LoVo (cell line): ENCODE data around the gene DDX59.
"Not testable (repeated sequence)": the region's sequence is repeated elsewhere in the genome, so short reads cannot be mapped to it uniquely, and the experiment has no call there.

Experiments
- DNase-seq: peaks from one replicate; pipeline ENCODE4 v3.0.0-alpha.2; 2016; ENCODE audit warnings: low spot score

DDX59 gene

DNA sequence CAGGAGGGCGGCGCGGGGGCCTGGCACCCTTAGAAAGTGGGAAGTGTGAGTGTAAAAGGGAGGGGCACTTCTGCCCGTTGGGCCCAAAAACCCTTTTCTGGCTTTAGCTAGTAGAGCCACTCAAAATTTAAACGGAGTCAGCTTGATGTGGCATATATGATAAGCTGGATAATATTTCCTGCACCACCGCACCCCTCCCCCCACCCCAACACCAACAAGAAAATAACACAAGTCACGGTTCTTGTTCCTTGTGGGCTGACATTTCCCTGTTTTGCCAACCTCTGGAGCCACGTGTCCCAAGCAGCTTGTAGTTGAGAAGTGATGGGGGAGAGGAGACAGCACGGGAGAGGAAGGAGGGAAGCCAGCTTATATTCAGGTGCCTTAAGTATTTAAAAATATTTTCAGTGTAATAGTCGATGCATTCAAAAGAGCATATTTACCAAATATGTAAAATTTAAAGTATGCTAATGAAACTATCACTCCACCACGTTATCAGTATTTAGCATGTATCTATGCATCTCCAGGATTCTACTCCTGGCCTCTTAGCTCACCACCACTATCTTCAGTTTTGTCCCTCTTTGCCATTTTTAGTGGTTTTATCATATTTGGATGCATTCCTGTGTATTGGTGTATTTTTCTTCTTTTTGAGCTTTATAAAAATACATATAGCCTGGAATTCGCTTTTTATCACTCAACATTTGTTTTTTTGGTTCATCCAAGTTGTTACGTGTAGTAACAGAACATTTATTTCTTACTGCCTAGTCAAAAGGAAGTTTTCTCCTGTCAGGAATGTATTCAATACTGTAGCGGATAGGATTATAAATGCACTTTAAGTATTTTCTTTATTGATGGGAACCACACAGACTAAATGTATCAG, 773 bp upstream of the DDX59 start:
- DNase-seq, result peak; percentile 55

DNA sequence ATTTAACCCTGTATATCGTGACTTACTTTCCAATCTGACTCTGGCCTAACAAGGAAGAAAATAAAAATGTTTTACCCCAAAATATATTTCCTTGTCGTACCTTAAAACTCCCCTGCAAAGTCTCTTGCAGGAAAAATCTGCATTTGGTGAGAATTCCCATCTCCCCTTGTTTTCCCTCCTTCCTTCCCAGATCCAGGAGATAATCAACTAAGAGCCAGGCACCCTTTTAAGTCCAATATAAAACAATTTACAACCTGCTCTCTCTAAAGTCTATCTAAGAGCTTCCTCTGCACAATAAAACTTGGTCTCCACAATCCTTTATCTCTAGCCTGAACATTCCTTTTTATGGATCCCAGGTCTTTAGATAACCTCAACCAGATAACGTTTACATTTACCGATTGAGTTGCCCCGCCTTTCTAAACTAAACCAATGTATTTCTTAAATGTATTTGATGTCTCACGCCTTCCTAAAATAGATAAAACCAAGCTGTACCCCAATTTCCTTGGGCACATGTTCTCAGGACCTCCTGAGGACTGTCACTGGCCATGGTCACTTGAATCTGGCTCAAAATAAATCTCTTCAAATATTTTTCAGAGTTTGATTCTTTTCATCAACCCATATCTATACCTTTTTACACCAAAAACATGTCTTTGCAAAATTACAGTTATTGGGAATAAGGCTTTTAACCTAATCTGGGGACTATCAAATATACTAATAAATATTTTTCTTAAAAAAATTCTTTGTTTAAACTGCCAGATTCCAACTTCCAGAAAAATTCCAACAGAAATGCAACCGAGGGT, 993 bp downstream of the DDX59 start:
- peak; percentile 4 for DNase-seq

DNA sequence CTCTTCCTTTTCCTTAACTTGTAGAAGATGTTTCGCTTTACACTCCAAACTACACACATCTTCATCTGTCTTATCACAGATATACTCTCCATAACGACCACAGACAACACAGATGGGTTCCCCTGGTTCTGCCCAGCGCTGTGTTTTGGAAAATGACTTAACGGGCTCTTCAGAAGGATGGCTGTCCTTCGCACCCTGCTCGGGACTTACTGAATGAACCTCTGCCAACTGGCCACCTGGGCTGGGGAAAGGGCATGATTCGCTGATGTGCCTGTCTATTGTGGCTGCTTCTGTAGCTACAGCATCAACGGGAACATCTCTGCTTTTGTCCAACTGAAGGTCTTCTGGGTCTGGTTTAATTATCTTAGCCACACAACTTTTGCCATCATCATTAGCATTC, 3.4 kb downstream of the DDX59 start:
- DNase-seq, result no peak

DNA sequence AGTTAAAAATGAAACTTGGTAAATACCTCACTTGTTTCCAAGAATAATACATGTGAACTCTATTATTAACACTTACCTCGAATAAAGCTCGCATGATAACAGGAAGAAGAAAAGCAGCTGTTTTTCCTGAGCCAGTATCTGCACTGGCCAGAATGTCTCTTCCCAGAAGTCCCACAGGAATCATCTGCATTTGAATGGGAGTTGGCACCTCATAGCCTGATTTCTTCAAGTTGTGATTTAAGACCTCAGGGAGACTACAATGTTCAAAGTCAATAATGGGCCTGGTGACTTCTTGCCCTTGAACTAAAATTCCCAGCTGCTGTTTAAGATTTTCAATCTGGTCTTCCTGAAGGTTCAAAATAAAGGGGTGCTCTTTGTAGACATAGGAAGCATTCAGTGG, 3.8 kb downstream of the DDX59 start:
- no peak for DNase-seq

DNA sequence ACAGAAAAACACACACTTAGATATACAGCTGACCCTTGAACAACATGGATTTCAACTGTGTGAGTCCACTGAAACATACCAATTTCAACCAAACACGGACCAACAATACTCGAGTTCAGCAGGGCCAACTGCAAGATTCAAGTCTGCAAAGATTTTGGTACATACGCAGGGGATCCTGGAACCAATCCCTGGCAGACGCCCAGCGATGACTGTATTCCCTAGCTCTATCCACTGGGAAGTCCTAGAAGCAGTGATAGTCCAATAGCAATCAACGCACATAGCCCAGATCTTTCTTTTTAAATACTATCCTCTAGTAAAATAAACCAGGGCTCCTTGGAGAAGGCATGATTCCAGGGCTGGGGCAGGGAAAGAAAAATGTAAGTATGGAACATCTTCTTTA, 9.0 kb downstream of the DDX59 start:
- no peak for DNase-seq

DNA sequence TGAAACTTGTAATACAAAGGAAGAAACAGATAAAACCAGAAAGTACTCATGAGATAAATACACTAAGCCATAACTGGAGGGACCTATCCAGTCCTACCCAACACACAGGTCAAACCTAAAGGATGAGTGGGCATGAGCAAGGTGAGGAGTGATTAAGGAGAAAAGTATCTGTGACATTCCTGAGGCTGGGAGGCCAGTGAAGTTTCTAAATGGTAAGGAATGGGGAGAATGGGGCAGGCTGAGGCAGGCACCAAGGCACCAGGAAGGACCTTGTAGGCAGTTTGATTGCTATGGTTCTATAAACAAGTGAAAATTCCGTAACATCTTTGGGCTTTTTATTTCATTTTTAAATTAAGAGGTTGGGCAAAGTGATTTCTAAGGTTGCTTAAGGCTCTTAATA, 10.4 kb downstream of the DDX59 start:
- peak; percentile 46 for DNase-seq

DNA sequence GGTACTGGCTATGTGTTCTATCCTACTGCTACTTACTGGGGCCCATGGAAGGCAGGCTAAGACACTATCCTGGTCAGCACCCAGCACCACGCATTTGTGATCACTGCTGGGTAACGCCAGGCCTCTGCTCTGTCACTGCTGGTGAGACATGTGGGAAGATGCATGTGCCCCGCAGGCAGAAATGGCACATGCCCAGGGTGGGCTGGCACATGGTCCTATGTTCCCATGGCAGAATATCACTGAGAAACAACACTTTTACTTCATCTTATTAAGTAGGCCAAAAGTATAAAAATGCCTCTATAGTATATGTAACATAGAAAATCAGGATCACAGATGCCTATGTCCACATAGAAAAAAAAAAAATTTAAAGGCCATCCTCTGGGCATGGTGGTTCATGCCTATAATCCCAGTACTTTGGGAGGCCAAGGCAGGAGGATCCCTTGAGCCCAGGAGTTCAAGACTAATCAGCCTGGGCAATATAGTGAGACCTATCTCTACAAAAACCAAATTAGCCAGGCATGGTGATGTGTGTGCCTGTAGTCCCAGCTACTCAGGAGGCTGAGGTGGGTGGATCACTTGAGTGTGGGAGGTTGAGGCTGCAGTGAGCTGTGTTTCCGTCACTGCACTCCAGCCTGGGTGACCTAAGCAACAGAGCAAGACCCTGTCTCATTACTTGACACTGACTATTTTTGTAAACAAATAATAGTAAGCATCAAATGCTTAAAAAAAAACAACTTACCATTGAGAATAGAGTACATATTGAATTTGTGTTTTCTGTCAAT, 11.5 kb downstream of the DDX59 start:
- DNase-seq, result no peak

DNA sequence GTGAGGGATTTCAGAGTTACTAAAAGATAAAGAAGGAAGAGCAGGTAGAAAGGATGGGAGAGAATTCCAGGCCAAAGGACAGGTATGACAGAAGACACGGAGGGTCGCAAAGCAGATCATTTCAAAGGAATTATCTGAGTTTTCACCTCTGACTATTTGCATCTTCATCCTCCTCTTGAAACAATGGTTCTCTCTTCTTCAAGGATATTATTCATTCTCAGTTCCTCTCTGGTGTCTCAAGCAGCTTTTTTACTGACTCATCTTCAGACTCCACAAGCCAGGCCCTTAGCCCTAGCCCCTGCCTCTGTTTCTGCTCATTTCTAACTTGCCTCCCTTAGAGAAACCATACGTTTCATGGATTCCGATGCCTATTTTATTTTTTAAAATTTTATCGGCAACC, 15.0 kb downstream of the DDX59 start:
- no peak for DNase-seq

DNA sequence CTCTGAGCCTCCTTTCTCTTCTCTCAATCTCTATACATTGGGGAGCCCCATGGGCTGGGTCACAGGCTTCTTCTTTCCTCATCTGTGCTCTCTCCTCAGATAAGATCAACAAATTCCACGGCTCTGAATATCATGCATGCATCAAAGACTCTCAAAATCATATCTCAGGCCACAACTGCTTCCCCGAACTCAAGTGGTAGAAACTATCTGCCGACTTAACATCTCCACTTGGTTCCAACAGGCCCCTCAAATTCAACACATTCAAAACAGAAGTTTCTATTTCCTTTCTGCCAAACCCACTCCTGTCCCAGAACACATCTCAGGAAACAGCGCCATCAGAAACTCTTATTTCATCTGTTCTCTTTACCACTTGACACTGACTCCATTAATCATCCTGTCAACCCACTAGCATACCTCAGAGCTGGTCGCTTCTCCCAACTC, 16.7 kb downstream of the DDX59 start:
- DNase-seq, result no peak

DNA sequence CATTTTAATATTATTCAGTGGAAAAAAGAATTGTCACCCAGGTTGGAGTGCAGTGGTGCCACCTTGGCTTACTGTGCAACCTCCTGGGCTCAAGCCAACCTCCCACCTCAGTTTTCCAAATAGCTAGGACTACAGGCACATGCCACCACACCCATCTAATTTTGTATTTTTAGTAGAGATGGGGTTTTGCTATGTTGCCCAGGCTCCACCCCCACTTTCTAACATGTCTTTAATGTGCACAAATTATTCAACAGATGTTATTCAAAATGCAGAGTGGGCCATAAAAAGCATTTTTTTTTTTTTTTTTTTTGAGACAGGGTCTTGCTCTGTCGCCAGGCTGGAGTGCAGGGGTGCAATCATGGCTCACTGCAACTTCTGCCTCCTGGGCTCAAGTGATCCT, 17.3 kb downstream of the DDX59 start:
- DNase-seq, result no peak

DNA sequence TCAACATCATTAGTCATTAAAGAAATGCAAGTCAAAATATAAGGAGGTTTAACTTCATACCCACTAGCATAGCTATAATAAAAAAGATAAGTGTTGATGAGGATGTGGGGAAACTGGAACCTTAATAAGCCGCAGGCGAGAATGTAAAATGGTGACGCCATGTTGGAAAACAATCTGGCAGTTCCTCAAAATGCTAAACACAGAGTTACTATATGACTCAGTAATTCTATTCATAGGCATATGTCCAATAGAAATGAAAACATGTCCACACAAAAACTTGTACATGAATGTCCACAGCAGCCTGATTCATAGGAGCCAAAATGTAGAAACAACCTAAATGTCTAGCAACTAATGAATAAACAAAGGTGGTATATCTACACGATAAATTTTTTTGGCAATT, 23.2 kb downstream of the DDX59 start:
- no peak for DNase-seq

DNA sequence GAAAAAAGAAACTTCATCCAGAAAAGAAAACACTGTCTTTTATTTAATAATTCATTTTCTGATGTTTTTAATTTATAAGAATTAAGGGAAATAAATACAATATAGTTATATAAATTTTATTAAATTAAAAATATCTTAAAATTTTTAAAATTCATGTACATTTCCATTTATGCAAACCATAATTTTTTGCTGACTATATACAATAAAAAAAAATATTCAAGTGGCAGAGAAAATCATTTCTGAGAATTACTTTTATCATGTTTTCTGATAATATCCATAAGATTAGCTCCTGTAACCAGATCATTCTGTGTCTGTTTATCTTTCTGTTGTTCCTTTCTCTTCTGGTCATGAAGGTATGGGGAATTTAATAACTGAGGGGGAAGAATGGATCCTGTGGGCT, 25.7 kb downstream of the DDX59 start:
- DNase-seq, result no peak

DNA sequence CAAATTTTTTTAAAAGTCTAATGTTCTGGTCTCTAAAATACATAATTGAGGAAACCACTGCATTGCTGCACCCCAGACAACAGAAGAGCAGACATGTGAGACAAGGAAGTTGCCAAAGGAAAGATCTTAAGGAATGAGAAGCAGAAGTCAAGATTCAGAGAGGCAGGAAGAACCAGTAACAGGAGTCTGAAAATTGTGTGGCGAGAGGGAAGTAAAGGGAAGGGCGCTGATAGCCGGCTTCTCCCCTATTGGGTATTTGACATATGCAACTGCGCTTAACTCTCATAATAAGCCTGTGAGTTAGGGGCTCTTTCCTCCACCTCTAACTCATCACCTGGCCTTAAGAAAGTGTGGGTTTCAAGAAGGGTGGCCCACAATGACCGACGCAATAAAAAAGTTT, 27.2 kb downstream of the DDX59 start:
- DNase-seq, result no peak

DNA sequence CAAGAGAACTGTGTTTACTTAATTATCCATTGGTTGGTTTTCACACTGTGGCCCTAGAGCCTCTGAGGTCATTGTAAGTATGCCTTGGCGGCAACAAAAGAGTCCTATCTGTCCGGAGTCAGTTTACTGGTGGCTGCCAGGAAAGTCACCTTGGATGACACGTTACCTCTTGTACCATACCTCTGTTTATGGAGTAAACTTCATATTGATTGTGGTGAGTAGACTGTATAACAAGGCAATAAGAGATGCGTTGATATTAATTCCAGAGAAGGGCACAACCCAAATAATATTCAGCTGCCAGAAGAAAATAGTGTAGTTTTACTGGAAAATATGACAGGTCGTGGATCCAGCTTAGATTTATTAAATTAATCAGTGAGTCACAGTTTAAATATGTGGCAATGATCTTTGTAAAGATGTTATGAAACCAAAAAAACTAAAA, 28.7 kb downstream of the DDX59 start:
- no peak for DNase-seq

DNA sequence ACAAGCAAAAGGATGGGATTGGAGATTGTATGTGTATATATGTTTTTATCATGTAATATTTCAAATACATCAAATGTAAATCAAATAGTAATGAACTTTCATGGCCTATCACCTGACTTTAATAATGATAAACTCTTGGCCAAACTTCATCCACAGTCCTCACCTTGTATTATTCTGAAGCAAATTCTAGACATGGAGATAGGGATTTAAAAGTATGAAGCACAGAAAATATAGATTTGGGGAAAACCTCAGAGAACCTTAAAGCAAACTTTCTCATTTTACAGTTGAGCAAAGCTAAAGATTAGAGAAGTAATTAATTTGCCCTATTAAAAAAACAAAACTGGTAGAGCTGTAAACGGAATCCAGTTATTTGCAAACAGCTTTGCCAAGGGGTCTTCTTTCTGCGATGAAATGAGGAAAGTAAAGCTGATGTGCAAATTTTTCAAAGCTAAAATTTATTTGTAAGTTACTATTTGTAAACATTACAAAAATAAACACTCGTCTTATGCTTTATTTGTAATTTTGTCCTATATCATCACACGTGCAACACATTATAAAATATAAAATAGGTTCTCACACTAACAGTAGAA, 29.2 kb downstream of the DDX59 start:
- no peak for DNase-seq

DNA sequence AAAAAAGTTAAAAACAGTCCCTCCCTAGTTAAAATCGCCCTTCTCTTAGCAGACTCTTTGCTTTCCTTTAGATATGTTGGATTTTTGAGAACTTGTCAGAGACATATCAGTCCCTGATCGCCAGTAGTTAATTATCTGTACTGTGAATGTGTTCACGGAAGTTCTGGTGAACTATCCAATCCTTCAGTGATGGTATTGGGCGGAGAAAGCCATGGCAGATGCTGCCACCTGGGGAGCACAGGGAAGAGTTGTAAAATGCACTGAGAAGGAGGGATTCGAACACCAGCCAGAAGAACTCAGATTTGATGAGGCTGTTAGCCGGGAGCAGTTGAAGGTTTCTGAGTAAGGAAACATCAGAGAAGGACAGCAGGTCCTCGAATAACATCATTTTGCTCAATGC, 31.6 kb downstream of the DDX59 start:
- no peak for DNase-seq

DNA sequence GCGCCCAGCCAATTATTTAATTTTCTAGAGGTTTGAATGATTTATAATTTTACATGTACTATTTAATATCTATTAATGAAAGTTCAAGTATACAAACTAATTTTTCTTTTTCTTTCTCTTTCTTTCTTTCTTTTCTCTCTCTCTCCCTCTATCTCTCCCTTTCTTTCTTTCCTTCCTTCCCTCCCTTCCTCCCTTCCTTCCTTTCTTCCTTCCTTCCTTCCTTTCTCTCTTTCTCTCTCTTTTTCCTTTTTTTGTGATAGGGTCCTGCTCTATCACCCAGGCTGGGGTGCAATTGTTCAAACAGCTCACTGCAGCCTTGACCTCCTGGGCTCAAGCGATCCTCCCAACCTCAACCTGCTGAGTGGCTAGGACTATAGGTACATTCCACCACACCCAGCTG, 33.0 kb downstream of the DDX59 start:
- DNase-seq, result no peak

DNA sequence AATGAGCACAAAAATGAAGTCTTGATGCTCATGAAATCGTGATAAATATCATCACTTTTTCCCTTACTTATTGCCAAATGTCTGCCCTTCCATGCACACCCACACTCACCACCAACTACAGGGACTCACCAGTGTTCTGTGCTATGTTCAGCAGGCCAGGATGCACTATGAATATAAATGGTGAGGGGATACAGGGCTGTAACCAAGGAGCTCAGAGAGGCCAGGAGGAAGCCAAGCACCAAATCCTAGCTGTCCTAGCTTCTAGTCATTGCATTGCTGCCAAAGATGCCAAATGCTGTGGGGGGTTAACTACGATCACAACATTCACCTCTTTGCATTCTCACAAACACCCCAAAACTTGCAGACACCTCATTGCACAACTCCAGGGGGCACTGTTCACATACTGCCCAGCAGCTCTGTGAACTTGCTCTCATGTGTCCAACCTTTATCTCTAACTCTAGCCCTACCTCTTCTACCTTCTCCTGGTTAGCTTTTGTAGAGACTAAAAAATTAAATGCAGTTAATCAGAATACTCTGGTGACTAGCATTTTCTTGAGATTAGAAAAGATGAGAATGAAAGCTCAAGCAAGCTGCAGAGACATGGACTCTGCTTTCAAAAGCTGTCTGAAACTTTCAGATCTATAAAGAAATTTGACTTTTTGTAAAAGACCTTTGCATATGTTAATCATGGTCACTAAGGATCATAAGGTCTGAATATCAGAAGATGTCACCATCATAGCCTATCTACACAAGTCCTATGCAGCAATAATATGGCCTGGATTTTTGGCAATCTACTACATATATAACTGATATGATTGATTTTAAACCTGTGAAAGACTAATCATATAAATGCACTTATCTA, 35.2 kb downstream of the DDX59 start:
- no peak for DNase-seq

DNA sequence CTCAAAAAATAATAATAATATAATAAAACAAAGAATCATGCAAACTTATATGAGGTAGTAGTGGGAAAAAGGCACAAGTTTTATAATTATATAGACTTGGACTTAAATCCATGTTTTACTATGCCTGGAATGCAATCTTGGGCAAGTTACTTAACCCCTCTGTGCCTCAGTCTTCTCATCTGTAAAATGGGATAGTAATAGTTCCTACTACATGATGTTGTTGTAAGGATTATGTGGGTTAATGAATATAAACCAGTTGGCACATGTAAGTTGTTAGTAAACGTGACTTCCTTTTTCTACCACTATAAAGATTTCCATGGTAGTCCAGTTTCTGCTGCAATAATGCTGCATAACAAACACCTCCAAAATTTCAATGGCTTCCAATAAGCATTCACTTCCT, 38.3 kb downstream of the DDX59 start:
- DNase-seq, result no peak

DNA sequence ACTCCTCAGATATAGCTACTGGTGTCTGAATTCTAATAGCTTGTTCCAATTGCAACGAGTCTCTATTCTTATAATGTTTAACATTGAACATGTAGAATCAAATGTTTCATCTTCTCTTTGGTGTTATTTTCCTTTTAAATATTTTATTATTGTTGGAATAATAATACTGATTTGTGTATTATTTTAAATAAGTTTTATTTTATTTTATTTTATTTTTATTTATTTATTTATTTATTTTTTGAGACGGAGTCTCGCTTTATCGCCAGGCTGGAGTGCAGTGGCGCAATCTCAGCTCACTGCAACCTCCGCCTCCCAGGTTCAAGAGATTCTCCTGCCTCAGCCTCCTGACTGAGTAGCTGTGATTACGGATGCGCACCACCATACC, 39.2 kb downstream of the DDX59 start:
- not testable (repeated sequence) for DNase-seq

DNA sequence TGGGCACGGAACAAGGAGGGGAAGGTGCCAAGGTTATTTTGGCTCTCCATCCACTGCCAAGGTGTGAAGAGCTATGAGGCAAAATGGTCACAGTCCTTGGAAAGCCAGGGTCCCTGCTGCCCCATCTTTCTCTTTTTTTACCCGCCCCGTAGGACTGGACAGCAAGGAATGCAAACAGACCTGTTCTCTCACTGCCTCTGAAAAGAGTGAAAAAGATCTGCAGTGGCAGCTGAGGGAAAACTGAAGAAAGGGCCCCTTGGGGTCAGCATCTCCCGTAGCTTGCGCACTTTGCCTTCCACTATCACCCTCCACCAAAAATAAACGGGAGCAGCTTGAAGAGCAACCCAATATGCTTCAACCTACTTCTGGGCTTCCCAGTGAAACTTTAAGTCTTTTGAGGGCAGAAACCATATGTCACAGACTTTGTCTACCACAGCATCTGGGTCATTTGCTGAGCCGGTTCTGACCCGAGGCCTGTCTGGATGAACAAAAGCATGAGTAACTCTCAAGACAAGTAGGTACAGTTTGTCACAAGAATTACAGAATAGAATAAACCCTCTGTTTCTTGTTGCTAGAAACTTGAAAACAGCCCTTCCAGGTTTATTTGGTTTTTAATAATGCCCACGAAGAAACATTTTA, 39.7 kb downstream of the DDX59 start:
- no peak for DNase-seq
